Activated T-cell treated with anti-CD3 and anti-CD28 coated beads, Interleukin-2, amount 50 U/mL, for 4 hours (primary cell): ENCODE data around the gene SNN. TPM values are rescaled to one million over a fixed set of nuclear protein-coding genes. Genes with fewer than 3 reads are reported as not detected.

Source experiments
- total RNA-seq, 3 donors: library from RNA; stranded (reverse); gene quantifications; one replicate each; pipeline ENCODE4 v1.2.1, GENCODE V29; 2021

Gene SNN
- total RNA-seq, 3 donors from 2014 or later = 6.5 to 8.3 (median 7.6) TPM

Other genes starting within 250 kb of the SNN start
- 100 to 1,000 TPM in 2 of 3 donors, 10 to 100 TPM in 1; 68.4 to 127 (median 103) TPM for gene LITAF, start 81.5 kb upstream of the SNN start, total RNA-seq
- 10 to 100 TPM; 34.3 to 39.0 (median 35.5) TPM for gene TXNDC11, start 74.4 kb downstream of the SNN start, total RNA-seq
- 10 to 100 TPM; 33.3 to 39.7 (median 38.4) TPM for gene ZC3H7A, start 128.8 kb downstream of the SNN start, total RNA-seq
- gene RSL1D1, start 183.1 kb downstream of the SNN start, total RNA-seq = 100 to 1,000 TPM; 464 to 500 (median 484) TPM
- gene GSPT1, start 247.5 kb downstream of the SNN start, total RNA-seq = 100 to 1,000 TPM; 266 to 281 (median 276) TPM